GM23248 (cell line): ENCODE data around the gene TRIP4. TPM values are rescaled to one million over a fixed set of nuclear protein-coding genes. Genes with fewer than 3 reads are reported as not detected.
A peak's percentile ranks its signal among the peaks of the same experiment; 100 is the strongest.

ENCODE experiments used
- DNase-seq: peaks from one replicate; pipeline ENCODE4 v3.0.0-alpha.2; 2015
- H2AFZ ChIP-seq: fragments of 200-600 bp; sonication (generic); 2 replicates; pipeline ENCODE4 v1.6.1; 2016; ENCODE audit warnings: antibody characterized with exemption
- H3F3A ChIP-seq: fragments of 200-600 bp; sonication (generic); 2 replicates; pipeline ENCODE4 v1.6.1; 2016; ENCODE audit warnings: mild to moderate bottlenecking, antibody characterized with exemption, mixed run types; ENCODE audit not compliant: insufficient read depth
- H3K27ac ChIP-seq: fragments of 200-600 bp; sonication (generic); 2 replicates; pipeline ENCODE4 v1.5.1; 2016; ENCODE audit warnings: mild to moderate bottlenecking
- H3K27me3 ChIP-seq: fragments of 200-600 bp; sonication (generic); replicated peaks from 2 replicates; pipeline ENCODE4 v1.6.1; 2016; ENCODE audit warnings: mild to moderate bottlenecking; ENCODE audit not compliant: insufficient read depth
- H3K36me3 ChIP-seq: fragments of 200-600 bp; sonication (generic); 2 replicates; pipeline ENCODE4 v1.6.1; 2016; ENCODE audit warnings: low read depth, mild to moderate bottlenecking
- H3K4me1 ChIP-seq: fragments of 200-600 bp; sonication (generic); 2 replicates; pipeline ENCODE4 v1.6.1; 2016; ENCODE audit warnings: mild to moderate bottlenecking; ENCODE audit not compliant: insufficient read depth
- H3K4me2 ChIP-seq: fragments of 200-600 bp; sonication (generic); one replicate; pipeline ENCODE4 v1.6.1; 2016; ENCODE audit warnings: mild to moderate bottlenecking; ENCODE audit not compliant: unreplicated experiment
- H3K4me3 ChIP-seq: fragments of 200-600 bp; sonication (generic); 2 replicates; pipeline ENCODE4 v1.5.1; 2016; ENCODE audit warnings: mild to moderate bottlenecking
- H3K79me2 ChIP-seq: fragments of 200-600 bp; sonication (generic); 2 replicates; pipeline ENCODE4 v1.6.1; 2016; ENCODE audit warnings: mild to moderate bottlenecking; ENCODE audit not compliant: insufficient read depth
- H3K9ac ChIP-seq: fragments of 200-600 bp; sonication (generic); 2 replicates; pipeline ENCODE4 v1.6.1; 2016; ENCODE audit warnings: mild to moderate bottlenecking
- H3K9me2 ChIP-seq: fragments of 200-600 bp; sonication (generic); 2 replicates; pipeline ENCODE4 v1.6.1; 2016; ENCODE audit warnings: mixed run types, mild to moderate bottlenecking, moderate library complexity; ENCODE audit not compliant: insufficient read depth
- H3K9me3 ChIP-seq: fragments of 200-600 bp; sonication (generic); one replicate; pipeline ENCODE4 v1.6.1; 2017; ENCODE audit warnings: low read depth
- H4K20me1 ChIP-seq: fragments of 200-600 bp; sonication (generic); 2 replicates; pipeline ENCODE4 v1.6.0; 2016; ENCODE audit not compliant: insufficient read depth
- EZH2 ChIP-seq: fragments of 200-600 bp; sonication (generic); IDR thresholded peaks from 2 replicates; pipeline ENCODE4 v1.6.1; 2018; ENCODE audit warnings: antibody characterized with exemption, mild to moderate bottlenecking; ENCODE audit not compliant: insufficient read depth, poor library complexity, severe bottlenecking
- EZH2phosphoT487 ChIP-seq: fragments of 200-600 bp; sonication (generic); IDR thresholded peaks from 2 replicates; pipeline ENCODE4 v1.6.1; 2018; ENCODE audit warnings: antibody characterized with exemption, moderate library complexity, mild to moderate bottlenecking, low read depth; ENCODE audit not compliant: insufficient read depth
- WGBS, 2 experiments: methylation state at CpG; one replicate each; pipeline ENCODE4 v1.1.6; 2015 to 2017; ENCODE audit warnings: low lambda C conversion rate in 2 of 2, low coverage in 1 of 2; ENCODE audit errors: missing lambda C conversion rate in 2 of 2; 5-methylcytosine and 5-hydroxymethylcytosine counted together
- in situ Hi-C: fragments of 300-500 bp; cut with MboI; formaldehyde crosslinking; loops from 2 replicates; pipeline ENCODE4 v1.15.0; 2020
- polyA plus RNA-seq: library from polyadenylated mRNA; unstranded; fragments of >200 nt; fragmentation: Nextera tagmentation; extraction: Ambion mirVana; gene quantifications from 2 replicates; pipeline ENCODE4 v1.2.1, GENCODE V29; 2016
- total RNA-seq: library from RNA; depleted of rRNA; stranded (reverse); fragments of >200 nt; shearing (Covaris generic); gene quantifications from 2 replicates; pipeline ENCODE4 v1.2.3, GENCODE V29; 2014

TRIP4 gene
- total and polyA plus RNA-seq, 2 experiments from 2014 or later = 6.9 to 32.9 TPM

- no peak for TF ChIP-seq EZH2phosphoT487
- no peak for TF ChIP-seq EZH2
- no peak overlapping the region for H3K27ac ChIP-seq
- H3F3A ChIP-seq = peaks cover 28% of the 10 kb centered on the region
- H3K9me3 ChIP-seq = no peaks in the 10 kb centered on the region
- H3K36me3 ChIP-seq = peaks cover 13% of the 10 kb centered on the region
- H3K79me2 ChIP-seq = peaks cover 27% of the 10 kb centered on the region
- peak overlapping the region; percentile 75; the same call in 1 of the 2 replicates for H3K4me3 ChIP-seq
- H3K4me1 ChIP-seq = peaks cover 20% of the 10 kb centered on the region
- in situ Hi-C loops = no loop called here
- no peaks in the 10 kb centered on the region for H3K27me3 ChIP-seq
- H3K4me2 ChIP-seq = peak overlapping the region; percentile 82
- 76 to 80% methylated on average over 3 of the region's 3 CpGs for whole genome bisulfite sequencing, 2 experiments
- DNase-seq = no peak
- no peaks in the 10 kb centered on the region for H3K9me2 ChIP-seq
- H2AFZ ChIP-seq = peak overlapping the region; percentile 88
- 0 out of 2 replicates have a peak, but pooled peaks cover 8% of the 10 kb centered on the region for H4K20me1 ChIP-seq
- H3K9ac ChIP-seq = no peak overlapping the region; the same call in 1 of the 2 replicates
Observed at GRCh38 chr15:64459066-64459781, 71.6 kb downstream of the TRIP4 start.

- Histone ChIP-seq H3K36me3 (peaks cover 4% of the 10 kb centered on the region; the same call in 1 of the 2 replicates), H3K79me2 (peaks cover 38% of the 10 kb centered on the region), H3K9me2 (no peaks in the 10 kb centered on the region), H2AFZ (peak within 1 kb of the TSS; percentile 88), H3K27ac (peak within 1 kb of the TSS; percentile 81), H3K4me3 (peak within 1 kb of the TSS; percentile 75), H4K20me1 (0 out of 2 replicates have a peak, but pooled peaks cover 8% of the 10 kb centered on the region), H3K4me1 (peaks cover 27% of the 10 kb centered on the region), H3K9ac (peak within 1 kb of the TSS; percentile 72), H3K4me2 (peak within 1 kb of the TSS; percentile 84), H3K27me3 (no peaks in the 10 kb centered on the region), H3K9me3 (no peaks in the 10 kb centered on the region), H3F3A (peaks cover 28% of the 10 kb centered on the region)
- in situ Hi-C loops = no loop called here
- TF ChIP-seq EZH2phosphoT487 = no peak
- no peak for TF ChIP-seq EZH2
- 2 to 3% methylated on average over 24 to 44 of the region's 45 CpGs for WGBS, 2 experiments
- DNase-seq = peak; percentile 96
Observed at GRCh38 chr15:64460206-64460723, 72.6 kb downstream of the TRIP4 start, which contains the start of gene ZNF609. Gene ZNF609 (plus strand): TSS chr15:64460578. CDS start chr15:64499420, 38,842 bp downstream.

DNA sequence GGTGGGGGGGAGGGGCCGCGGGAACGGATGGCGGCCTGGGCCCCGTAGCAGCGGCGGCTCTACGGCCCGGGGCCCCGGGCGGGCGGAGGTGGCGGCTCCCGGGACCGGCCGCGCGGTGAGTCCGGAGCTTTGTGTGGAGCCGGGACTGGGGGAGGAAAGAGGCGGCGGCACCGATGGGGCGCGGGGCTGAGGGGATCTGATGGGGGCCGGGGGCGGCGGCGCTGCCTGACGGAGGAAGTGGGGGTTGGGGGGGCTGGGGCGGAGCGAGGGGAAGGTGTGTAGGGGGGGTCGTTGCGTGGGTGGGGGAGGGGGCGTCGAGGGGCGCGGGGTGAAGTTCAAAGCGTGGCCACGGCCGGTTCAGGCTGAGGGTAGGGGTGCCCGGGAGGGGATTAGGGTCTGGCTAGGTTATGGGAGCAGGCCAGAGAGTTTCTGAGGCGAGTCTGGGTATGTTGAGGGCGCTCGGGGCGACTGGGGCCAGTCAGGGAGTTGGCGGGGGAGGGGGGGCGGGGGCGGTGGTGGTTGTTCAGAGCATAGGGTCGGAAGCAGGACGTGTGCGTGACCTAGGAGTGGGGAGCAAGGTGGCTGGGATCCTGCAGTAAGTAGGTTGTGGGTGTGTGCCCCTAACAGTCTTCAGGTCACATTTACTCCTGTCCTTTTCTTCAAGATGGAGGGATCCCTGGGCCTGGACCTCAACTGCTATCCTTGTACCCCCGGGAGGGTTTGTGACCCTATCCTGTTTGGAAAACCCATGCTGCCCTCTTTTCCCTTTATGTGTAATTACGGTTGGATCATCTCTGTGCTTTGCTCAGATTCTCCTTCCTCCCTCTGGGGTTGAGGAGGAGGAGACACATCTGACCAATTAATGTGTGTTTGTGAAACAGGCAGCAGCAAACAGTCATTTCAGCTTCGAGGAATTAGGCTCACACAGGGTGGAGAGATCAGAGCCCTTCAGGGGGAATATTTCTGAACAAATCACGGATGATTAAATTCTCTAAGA, 73.4 kb downstream of the TRIP4 start:
- WGBS, 2 experiments = 0 to 1% methylated on average over 16 to 56 of the region's 56 CpGs
- Histone ChIP-seq H3K9ac (peak overlapping the region; percentile 72), H3K4me3 (peak overlapping the region; percentile 75), H4K20me1 (0 out of 2 replicates have a peak, but pooled peaks cover 8% of the 10 kb centered on the region), H2AFZ (peak overlapping the region; percentile 49), H3K27me3 (no peaks in the 10 kb centered on the region), H3K79me2 (peaks cover 45% of the 10 kb centered on the region), H3F3A (peaks cover 28% of the 10 kb centered on the region), H3K4me1 (peaks cover 27% of the 10 kb centered on the region), H3K9me3 (no peaks in the 10 kb centered on the region), H3K27ac (peak overlapping the region; percentile 81), H3K36me3 (no peaks in the 10 kb centered on the region; the same call in 1 of the 2 replicates), H3K4me2 (peak overlapping the region; percentile 84), H3K9me2 (no peaks in the 10 kb centered on the region)
- in situ Hi-C loops = no loop called here
- TF ChIP-seq EZH2 = no peak
- no peak for TF ChIP-seq EZH2phosphoT487
- DNase-seq = peak; percentile 91

GRCh38 chr15:64461721-64462162, 74.1 kb downstream of the TRIP4 start:
- Histone ChIP-seq H3K36me3 (no peaks in the 10 kb centered on the region; the same call in 1 of the 2 replicates), H3K4me2 (peak overlapping the region; percentile 84), H3K9me3 (no peaks in the 10 kb centered on the region), H3K27ac (peak overlapping the region; percentile 81), H3K9ac (peak overlapping the region; percentile 72), H4K20me1 (0 out of 2 replicates have a peak, but pooled peaks cover 11% of the 10 kb centered on the region), H3F3A (peaks cover 28% of the 10 kb centered on the region), H3K4me1 (peaks cover 27% of the 10 kb centered on the region), H3K27me3 (no peaks in the 10 kb centered on the region), H2AFZ (peak overlapping the region; percentile 49), H3K4me3 (peak overlapping the region; percentile 75), H3K79me2 (peaks cover 52% of the 10 kb centered on the region), H3K9me2 (no peaks in the 10 kb centered on the region)
- WGBS, 2 experiments = 9 to 18% methylated on average over 5 of the region's 5 CpGs
- in situ Hi-C loops = no loop called here
- DNase-seq = peak; percentile 56
- TF ChIP-seq EZH2phosphoT487 = no peak
- TF ChIP-seq EZH2 = no peak
